GM21528 (cell line): ENCODE data around the gene RLN3.

ENCODE experiments used
- ATAC-seq: cut with Tn5 transposase; IDR thresholded peaks from one replicate; pipeline ENCODE4 v1.9.1; 2021; ENCODE audit warnings: mild to moderate bottlenecking, moderate library complexity; ENCODE audit not compliant: unreplicated experiment, low FRiP score

Gene RLN3

GRCh38 chr19:13993590-13994300 lies 34.2 kb upstream of the RLN3 start:
- ATAC-seq, result no peak

DNA sequence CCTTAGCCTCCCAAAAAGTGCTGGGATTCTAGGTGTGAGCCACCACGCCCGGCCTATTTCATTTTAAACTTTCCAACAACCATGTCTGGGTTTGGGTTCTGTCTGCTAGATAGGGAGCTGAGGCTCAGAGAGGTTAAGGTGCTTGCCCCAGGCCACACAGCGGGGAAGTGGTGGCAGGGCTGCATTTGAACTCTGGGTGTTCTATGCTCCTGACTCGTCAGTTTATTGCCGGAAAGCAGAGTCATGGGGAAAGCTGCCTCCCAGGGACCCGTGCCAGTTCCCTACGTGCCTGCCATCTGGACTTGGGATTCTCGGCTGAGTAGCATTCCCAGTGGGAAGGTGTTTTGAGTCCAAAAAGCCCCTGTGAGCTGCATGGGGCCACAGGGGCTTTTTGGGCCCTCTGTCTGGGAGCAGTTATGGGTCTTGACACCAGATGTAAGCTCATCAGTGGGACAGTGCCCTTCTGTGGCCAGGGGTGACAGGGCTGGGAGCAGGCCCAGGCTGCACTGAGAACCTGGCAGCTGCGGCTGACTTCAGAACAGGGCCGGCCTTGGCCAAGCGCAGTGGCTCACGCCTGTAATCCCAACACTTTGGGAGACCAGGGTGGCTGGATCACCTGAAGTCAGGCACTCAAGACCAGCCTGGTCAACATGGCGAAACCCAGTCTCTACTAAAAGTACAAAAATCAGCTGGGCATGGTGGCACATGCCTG lies 32.8 kb upstream of the RLN3 start:
- ATAC-seq, result no peak

DNA sequence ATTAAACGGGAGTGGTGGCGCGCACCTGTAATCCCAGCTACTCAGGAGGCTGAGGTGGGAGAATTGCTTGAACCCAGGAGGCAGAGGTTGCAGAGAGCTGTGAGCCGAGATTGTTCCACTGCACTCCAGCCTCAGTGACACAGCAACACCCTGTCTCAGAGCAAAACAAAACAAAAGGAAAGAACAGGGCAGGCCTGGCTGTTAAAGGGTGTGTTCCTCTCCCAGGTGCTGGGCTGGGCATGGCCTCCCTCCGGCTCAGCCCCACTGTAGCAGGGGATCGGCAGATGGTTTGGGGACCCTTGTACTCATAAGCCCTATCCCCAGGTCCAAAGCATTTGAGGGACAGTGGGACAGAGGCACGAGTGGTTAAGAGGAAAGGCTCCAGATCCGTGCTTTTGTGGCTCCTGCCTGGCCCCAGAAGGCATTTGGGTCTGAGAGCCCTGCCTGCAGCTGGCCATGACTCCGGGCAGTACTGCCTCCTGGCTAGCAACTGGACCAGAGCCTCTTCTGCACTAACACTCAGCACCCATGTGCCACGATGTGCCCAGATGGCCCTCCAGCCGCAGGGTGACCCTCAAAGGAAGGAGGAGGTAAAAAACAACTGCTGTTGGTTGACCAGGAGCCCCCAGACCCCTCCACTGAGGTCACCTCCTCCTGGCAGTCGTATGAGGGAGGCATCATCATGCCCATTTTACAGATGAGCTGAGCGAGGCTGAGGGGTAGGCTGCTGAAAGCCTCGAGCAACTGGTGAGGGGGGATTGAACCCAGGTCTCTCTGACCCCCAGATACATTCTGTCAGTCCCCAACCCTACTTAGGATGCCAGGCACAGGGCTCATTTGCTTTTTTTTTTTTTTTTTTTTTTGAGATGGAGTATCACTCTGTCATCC lies 31.8 kb upstream of the RLN3 start:
- ATAC-seq, result no peak

- ATAC-seq, result no peak
Measured at GRCh38 chr19:13996928-13997630, 30.9 kb upstream of the RLN3 start.

DNA sequence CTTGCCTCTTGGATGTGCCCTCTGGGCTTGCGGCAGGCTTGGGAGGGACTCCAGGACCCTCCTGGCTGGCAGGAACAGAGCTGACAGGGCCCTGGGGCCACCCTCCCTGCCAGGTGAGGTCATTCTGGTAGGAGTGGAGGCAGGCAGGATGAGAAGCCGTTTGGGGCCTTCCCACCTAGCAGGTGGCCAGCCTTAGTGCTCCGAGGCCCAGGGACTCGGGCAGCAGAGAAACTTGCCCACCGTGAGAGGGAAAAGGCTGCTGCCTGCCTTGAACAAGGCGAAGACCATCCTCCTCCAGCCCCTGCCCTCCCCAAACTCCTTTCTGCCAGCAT lies 30.4 kb upstream of the RLN3 start:
- ATAC-seq, result no peak

DNA sequence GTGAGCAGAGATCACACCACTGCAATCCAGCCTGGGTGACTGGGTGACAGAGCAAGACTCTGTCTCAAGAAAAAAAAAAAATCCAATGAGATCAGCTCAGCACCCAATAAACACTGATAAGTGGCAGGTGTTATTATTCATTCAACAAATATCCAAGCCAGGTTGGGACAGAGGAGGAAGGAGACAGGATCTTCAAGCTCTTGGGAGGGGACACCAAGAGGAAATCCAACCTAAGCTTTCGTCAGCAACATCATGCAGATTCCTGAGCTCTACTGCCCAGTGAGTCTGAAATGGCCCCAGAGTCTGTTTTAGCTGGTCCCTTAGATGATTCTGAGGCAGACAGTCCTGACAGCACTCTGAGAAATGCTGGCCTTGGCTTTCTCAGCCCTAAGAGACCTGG lies 29.5 kb upstream of the RLN3 start:
- ATAC-seq, result no peak

DNA sequence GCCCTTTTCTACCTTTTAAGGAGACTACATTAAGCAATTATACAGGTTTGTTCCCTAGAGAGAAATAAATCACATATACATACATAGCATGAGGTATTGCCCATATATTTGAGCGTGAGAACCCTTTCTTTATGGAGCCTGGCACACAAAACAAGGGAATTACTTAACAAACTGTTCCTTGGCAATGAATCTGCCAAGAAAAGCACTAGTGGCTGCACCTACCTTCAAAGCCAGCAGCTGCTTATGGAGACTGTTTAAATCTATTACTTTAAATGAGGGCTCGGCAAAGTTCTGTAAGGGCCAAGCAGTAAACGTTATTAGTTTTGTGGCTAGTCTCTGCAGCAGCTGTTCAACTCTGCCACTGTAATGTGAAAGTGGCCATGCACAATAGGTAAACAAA lies 28.9 kb upstream of the RLN3 start:
- ATAC-seq, result no peak

DNA sequence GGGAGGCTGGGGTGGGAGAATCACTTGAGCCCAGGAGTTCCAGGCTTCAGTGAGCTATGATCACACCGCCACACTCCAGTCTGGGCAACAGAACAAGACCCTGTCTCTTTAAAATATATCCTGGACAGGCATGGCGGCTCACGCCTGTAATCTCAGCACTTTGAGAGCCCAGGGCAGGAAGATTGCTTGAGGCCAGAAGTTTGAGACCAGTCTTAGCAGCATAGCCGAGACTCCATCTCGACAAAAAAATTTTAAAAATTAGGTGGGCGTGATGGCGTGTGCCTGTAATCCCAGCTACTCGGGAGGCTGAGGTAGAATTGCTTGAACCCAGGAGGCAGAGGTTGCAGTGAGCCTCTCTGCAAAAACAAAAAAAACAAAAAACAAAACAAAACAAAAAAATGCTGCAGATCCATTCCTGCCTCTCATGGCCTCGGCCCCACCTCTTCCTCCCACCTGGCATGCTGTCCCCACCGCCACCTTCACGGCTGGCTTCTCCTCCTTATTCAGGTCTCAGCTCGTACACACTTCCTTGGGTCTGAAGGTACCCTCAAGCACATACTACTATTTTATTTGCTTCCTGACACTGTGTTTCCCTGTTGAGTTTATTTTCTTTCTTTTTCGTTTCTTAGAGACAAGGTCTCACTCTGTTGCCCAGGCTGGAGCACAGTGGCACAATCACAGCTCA lies 27.1 kb upstream of the RLN3 start:
- ATAC-seq, result no peak

DNA sequence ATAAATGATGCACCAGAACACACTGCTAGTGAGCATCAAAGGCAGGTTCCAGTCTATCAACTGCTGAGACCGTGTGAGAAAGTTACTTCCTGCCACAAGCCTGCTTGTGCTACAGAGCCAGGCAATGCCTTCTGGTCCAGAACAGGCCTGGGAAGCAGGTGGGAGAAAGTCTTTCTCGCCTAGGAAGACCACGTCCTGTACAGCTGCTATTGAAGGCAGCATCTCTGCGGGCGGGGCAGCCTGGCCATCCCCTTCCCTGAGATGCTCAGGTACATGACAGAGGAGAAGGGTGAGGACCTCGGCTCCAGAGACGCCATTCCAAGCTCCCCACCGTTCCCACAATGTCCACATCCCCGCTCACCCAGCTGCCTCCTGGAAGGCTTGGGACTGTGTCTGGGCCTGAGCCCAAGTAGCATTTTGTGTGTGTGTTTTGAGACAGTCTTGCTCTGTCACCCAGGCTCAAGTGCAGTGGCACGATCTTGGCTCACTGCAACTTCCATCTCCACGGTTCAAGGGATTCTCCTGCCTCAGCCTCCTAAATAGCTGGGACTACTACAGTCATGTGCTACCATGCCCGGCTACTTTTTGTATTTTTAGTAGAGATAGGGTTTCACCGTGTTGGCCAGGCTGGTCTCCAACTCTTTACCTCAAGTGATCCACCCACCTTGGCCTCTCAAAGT lies 25.2 kb upstream of the RLN3 start:
- no peak for ATAC-seq

DNA sequence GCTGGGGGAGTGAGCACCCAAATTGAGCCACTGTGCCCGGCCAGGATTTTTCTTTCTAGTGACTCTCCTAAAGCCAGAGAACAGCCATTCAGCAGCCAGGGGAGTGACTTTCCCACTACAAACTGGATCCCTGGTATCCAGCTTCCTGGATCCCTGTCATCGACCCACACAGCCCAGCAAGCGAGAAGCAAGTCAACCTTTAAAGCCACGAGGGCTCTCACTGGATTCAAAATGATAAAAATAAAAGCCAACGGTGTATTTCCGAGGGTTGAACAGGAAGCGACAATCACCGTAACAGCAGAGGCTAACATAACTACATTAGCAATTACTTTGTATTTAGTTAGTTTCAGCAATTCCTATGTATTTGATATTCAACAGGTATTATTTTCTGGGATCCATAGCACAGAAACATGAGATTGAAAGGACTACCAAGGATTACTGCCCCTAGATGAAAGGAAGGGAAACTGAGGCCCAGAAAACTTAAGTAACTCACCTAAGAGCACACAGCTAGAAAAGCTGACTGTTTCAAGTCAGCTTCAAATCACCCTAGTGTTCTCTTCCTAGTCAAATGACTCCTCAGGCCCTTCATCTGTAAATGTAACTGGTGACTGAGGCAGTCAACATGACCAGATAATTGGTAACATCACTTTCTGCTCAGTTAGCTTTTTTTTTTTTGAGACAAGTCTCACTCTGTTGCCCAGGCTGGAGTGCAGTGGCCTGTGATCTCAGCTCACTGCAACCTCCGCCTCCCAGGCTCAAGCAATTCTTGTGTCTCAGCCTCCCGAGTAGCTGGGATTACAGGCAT lies 24.5 kb upstream of the RLN3 start:
- ATAC-seq, result no peak

- ATAC-seq, result no peak
Measured at GRCh38 chr19:14004619-14005348, 23.2 kb upstream of the RLN3 start.

DNA sequence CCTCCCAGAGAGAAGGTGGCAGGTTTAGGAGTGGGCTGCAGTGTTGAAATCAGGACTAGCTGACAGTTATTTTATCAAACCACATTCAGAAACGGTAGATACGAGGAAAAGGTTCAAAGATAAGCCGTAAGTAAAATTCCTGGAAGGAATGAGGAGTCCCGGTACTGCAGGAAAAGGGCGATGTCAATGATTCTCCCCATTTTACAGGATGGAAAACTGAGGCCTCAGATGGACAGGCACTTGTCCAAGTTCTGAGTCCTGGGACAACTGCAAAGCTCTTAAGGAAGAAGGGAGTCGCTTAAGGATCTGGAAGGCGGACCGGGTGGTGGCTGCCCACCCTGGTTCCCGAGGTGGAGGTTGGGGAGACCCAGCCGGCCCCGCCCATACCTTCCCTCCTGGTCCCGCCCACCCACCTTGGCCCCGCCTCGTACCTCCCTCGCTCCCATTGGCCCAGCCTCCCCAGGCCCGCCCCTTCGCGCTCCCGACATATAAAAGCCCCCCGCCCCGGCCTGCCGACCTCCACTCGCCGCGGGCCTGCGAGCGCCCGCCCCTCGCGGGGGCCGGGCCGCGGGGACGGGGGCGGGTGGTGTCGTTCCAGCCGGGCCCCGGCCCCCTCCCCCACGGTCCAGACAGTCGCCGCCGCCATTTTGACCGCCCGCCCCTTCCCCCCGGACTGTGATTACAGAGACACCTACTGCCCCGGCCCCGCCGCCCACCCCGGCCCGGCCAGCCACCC lies 22.4 kb upstream of the RLN3 start:
- peak; percentile 32 for ATAC-seq

- peak; percentile 70 for ATAC-seq
Measured at GRCh38 chr19:14006085-14006765, 21.7 kb upstream of the RLN3 start, which contains the start of gene RFX1. Gene RFX1, minus strand, starts transcription at chr19:14006320. Its CDS starts 12,477 bp downstream, at chr19:13993843.

DNA sequence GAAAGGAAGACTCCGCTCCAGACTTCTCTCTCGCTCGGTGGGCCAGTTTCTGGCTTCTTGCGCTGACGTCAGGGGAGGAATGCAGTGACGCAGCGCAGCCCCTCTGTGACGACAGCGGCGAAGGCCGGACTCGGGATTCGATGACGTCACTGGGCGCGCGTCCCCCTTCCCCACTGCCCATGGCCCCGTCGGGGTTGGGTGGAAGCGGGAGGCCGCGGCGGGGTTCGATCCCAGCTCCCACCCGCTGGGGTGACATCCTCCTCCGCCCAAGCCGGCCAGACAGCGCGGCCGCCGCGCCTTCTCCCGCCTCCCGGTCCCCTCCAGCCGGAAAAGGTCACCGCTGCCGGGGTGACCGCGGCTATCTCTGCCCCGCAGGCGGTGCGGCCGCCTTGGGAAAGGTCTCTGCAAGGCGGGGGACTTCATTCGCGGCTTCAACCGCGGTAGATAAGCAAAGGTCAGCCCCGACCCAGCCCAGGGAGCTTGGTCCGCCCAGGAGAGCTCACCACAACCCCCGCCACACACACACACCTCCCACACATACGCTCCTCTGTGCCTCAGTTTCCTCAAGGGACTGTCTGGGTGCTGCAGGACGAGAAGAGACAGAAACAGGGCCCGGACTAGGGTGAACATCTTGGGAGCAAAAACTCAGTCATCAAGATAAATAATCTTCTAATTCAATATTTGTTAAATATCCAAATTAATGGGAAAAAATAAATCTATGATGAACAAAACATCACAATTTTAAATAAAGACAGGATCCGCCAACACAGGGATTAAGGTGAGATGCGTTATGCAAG lies 21.0 kb upstream of the RLN3 start:
- peak; percentile 36 for ATAC-seq

DNA sequence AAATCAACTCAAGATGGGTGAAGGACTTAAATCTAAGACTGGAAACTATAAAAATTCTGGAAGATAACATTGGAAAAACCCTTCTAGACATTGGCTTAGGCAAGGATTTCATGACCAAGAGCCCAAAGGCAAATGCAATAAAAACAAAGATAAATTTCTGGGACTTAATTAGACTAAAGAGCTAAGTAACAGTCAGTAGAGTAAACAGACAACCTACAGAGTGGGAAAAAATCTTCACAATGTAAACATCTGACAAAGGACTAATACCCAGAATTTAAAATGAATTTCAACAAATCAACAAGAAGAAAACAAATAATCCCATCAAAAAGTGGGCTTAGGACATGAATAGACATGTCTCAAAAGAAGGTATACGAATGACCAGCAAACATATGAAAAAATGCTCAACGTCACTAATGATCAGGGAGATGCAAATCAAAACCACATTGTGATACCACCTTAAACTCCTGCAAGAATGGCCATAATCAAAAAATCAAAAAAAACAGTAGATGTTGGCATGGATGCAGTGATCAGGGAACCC lies 15.5 kb upstream of the RLN3 start:
- ATAC-seq, result no peak

- peak; percentile 71 for ATAC-seq
Measured at GRCh38 chr19:14015524-14016035, 12.4 kb upstream of the RLN3 start.
